Activated CD8-positive, alpha-beta memory T cell treated with anti-CD3 and anti-CD28 coated beads, Interleukin-2, amount 50 U/mL, for 4 hours (primary cell): ENCODE data around the gene IL23R.

Source experiments
- DNase-seq: peaks from one replicate; pipeline ENCODE4 v3.0.0-alpha.2; 2020

IL23R gene

GRCh38 chr1:67250051-67250653 lies 83.9 kb downstream of the IL23R start:
- no peak for DNase-seq

- DNase-seq: no peak
Measured at GRCh38 chr1:67256291-67257172, 90.3 kb downstream of the IL23R start.

- DNase-seq: no peak
Measured at GRCh38 chr1:67257173-67257535, 90.9 kb downstream of the IL23R start.

- DNase-seq: peak; percentile 40
Measured at GRCh38 chr1:67261680-67262079, 95.4 kb downstream of the IL23R start.

GRCh38 chr1:67262735-67263134 lies 96.5 kb downstream of the IL23R start:
- no peak for DNase-seq

GRCh38 chr1:67264152-67264551 lies 97.9 kb downstream of the IL23R start:
- no peak for DNase-seq

GRCh38 chr1:67264899-67265298 lies 98.6 kb downstream of the IL23R start:
- no peak for DNase-seq

GRCh38 chr1:67269061-67269460 lies 102.8 kb downstream of the IL23R start:
- no peak for DNase-seq

- no peak for DNase-seq
Measured at GRCh38 chr1:67270541-67270940, 104.3 kb downstream of the IL23R start.

- no peak for DNase-seq
Measured at GRCh38 chr1:67273591-67273990, 107.3 kb downstream of the IL23R start.

- no peak for DNase-seq
Measured at GRCh38 chr1:67274623-67275325, 108.5 kb downstream of the IL23R start.

- DNase-seq: no peak
Measured at GRCh38 chr1:67280696-67281095, 114.4 kb downstream of the IL23R start.

- DNase-seq: no peak
Measured at GRCh38 chr1:67281244-67281643, 115.0 kb downstream of the IL23R start.

GRCh38 chr1:67285780-67286488 lies 119.7 kb downstream of the IL23R start:
- DNase-seq: no peak

GRCh38 chr1:67290236-67290635 lies 124.0 kb downstream of the IL23R start:
- DNase-seq: no peak

GRCh38 chr1:67294836-67295617 lies 128.8 kb downstream of the IL23R start:
- no peak for DNase-seq

- no peak for DNase-seq
Measured at GRCh38 chr1:67298762-67299161, 132.5 kb downstream of the IL23R start.

GRCh38 chr1:67299296-67299695 lies 133.0 kb downstream of the IL23R start:
- DNase-seq: no peak

- DNase-seq: no peak
Measured at GRCh38 chr1:67300561-67300960, 134.3 kb downstream of the IL23R start.

- no peak for DNase-seq
Measured at GRCh38 chr1:67304023-67304422, 137.8 kb downstream of the IL23R start.

- no peak for DNase-seq
Measured at GRCh38 chr1:67306547-67306946, 140.3 kb downstream of the IL23R start.
